ENCODE results near the gene POLDIP2.

The POLDIP2 gene

GRCh38 chr17:28390984-28391383, 33.7 kb upstream of the POLDIP2 start:
- no peak for FAIRE-seq

DNA sequence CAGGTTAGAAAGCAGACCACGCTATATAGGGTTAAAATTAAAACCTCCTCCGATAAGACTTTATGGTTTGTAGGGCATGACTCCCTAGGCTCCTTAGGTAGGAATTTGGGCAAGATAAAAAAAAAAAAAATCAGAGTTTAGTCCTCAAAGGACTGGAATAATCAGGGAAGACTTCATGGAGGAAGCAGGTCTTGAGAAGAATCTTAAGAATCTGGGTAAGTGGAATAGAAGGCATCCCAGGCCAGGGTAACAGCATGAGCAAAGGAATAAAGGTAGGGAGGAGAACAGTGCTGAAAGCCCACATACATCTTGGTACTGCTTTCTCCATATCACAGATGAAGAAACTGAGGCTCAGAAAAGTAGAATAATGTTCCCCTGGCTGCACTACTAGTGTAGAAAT, 33.2 kb upstream of the POLDIP2 start:
- DNase-seq (ENCODE audit: insufficient read length, low spot score) (no peak), FAIRE-seq (no peak)

More at GRCh38 chr17:28390984-28391383, 33.7 kb upstream of the POLDIP2 start:
- no peak for DNase-seq (ENCODE audit: insufficient read length, low spot score)

GRCh38 chr17:28390141-28390540, 32.8 kb upstream of the POLDIP2 start:
- no peak for DNase-seq (ENCODE audit: insufficient read length, low spot score)
- FAIRE-seq, result no peak

GRCh38 chr17:28388106-28388505, 30.8 kb upstream of the POLDIP2 start:
- FAIRE-seq (no peak), DNase-seq (ENCODE audit: insufficient read length, low spot score) (no peak)

DNA sequence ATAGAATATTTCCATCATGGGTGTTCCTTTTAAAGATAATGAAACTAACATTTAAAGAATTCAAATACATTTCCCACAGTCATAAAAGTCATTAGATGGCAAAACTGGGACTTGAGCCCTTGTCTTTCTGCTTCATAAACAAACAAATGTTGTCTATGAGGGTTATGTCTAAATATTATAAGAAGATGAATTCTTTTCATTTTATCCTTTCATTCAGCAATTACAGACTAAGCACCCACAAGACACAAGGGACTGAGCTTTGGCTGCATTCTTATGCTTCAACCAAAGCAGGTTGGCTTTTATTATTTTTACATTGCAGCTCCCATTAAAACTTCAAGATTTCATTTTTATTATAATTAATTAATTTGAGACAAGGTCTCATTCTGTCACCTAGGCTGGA, 29.1 kb upstream of the POLDIP2 start:
- FAIRE-seq (no peak), DNase-seq (ENCODE audit: insufficient read length, low spot score) (no peak)

DNA sequence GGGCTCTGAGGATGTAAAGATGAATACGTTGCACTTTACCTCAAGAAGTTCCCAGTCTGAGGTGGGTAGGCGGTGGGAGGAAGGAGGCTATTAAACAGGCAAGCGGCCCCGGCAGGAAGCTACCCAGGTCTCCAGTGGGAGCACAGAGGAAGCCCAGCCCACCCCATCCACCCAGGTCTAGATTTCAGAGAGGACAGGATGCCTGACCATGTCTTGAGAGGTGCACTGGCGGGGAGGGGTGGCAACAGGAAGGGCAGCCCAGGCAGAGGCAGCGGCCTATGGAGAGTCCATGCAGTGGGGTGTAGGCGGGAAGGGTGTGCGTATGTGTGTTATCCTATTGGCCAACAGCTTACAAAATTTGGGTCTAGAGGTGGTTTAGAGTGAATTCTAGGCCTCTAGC, 28.1 kb upstream of the POLDIP2 start:
- DNase-seq (ENCODE audit: insufficient read length, low spot score), result no peak
- no peak for FAIRE-seq

DNA sequence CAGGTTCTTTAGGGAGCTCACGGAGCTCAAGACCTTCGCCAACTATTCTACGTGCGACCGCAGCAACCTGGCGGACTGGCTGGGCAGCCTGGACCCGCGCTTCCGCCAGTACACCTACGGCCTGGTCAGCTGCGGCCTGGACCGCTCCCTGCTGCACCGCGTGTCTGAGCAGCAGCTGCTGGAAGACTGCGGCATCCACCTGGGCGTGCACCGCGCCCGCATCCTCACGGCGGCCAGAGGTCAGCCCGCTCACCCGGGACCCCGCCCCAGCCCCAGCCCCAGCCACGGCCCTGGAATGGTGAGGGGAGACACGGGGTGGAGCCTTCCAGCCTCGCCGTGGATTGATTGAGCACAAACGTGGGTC, 27.7 kb upstream of the POLDIP2 start:
- no peak for FAIRE-seq
- DNase-seq (ENCODE audit: insufficient read length, low spot score), result no peak

GRCh38 chr17:28384281-28385036, 27.1 kb upstream of the POLDIP2 start:
- FAIRE-seq, result peak; percentile 79

GRCh38 chr17:28381141-28381825, 24.0 kb upstream of the POLDIP2 start:
- no peak for DNase-seq (ENCODE audit: insufficient read length, low spot score)
- no peak for FAIRE-seq

More at GRCh38 chr17:28384281-28385036, 27.1 kb upstream of the POLDIP2 start:
- DNase-seq (ENCODE audit: insufficient read length, low spot score), result peak; percentile 76

GRCh38 chr17:28379814-28380801, 22.8 kb upstream of the POLDIP2 start:
- DNase-seq (ENCODE audit: insufficient read length, low spot score) (no peak), FAIRE-seq (no peak)

- DNase-seq (ENCODE audit: insufficient read length, low spot score) (no peak), FAIRE-seq (no peak)
Measured at GRCh38 chr17:28372945-28373274, 15.6 kb upstream of the POLDIP2 start.

DNA sequence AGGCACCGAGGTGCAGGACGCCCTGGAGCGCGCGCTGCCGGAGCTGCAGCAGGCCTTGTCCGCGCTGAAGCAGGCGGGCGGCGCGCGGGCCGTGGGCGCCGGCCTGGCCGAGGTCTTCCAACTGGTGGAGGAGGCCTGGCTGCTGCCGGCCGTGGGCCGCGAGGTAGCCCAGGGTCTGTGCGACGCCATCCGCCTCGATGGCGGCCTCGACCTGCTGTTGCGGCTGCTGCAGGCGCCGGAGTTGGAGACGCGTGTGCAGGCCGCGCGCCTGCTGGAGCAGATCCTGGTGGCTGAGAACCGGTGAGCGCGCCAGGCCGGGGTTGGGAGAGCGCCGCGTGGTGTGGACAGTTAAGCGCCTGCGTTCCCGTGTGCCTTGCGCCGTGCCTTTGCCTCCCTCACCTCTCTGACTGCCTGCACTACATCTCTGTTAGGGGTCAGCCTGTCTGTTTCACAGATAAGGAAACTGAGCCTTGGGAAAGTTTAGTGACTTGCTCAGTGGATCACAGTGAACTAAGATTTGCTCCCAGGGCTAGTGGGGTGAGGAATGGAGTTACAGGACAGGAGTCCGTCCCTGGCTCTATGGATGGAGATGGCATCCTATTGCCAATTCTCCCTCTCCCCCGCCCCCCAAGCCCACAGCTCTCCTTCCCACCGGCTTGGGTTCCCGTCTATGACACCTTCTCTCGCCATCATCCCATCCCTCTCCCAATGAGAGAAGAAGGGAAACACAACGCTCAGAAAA, 15.0 kb upstream of the POLDIP2 start:
- DNase-seq (ENCODE audit: insufficient read length, low spot score), result no peak
- no peak for FAIRE-seq

DNA sequence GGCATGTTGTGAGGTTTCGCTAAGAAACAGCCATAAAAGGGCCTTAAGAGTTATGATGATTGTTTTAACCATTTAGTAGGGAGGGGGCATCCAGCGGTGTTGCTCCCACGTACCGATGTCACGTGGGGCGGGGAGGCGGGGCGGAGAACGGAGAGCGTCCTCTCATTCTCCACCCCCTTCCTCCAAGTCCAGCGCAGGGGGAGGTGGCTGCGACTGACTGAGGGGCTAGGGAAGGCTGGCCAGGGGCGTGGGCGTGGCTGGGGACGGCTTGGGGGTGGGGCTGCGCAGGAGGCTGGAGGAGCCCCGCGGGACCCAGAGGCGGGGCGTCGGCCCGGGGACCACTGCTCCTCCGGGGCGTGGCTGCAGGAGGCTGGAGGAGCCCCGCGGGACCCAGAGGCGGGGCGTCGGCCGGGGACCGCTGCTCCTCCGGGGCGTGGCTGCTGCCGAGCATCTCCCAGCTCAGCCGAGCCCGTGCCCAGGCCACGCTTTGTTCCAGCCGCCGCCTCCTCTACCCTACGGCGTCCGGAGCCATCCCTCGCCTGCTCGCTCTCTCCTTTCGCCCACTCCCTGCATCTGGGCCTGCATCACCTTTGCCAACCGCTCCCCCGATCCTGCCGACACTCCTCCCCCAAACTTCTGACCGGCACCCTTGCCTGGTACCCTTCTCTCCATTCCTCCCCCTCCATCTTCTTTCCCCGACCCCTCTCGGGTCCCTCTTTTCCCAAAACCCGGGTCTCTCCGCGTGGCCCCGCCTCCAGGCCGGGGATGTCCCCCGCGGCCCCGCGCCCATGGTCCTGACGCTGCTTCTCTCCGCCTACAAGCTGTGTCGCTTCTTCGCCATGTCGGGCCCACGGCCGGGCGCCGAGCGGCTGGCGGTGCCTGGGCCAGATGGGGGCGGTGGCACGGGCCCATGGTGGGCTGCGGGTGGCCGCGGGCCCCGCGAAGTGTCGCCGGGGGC, 14.2 kb upstream of the POLDIP2 start, which contains the start of gene SARM1:
TSS of gene SARM1 (plus strand) at position 450 of the 958 bp plus-strand sequence. CDS start at position 789, 339 bp downstream.
- DNase-seq (ENCODE audit: insufficient read length, low spot score) (peak; percentile 96), FAIRE-seq (peak; percentile 81)

DNA sequence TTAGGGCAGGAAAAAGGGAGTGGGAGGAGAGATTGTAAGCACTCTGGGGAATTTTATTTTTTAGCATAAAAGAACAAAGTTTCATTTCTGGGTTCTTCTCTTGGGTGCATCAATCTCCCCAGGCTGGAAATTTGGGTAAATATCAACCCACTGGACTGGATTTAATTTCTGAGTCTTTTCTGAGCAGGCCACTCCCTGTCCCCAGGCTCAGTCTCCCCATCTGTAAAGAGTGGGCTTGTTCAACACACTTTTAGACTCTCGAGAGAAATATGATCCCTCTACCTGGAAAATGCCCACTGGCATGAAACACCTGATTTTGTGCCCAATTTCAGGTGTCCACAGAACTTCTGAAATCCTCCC, 13.4 kb upstream of the POLDIP2 start:
- FAIRE-seq, result no peak
- no peak for DNase-seq (ENCODE audit: insufficient read length, low spot score)

DNA sequence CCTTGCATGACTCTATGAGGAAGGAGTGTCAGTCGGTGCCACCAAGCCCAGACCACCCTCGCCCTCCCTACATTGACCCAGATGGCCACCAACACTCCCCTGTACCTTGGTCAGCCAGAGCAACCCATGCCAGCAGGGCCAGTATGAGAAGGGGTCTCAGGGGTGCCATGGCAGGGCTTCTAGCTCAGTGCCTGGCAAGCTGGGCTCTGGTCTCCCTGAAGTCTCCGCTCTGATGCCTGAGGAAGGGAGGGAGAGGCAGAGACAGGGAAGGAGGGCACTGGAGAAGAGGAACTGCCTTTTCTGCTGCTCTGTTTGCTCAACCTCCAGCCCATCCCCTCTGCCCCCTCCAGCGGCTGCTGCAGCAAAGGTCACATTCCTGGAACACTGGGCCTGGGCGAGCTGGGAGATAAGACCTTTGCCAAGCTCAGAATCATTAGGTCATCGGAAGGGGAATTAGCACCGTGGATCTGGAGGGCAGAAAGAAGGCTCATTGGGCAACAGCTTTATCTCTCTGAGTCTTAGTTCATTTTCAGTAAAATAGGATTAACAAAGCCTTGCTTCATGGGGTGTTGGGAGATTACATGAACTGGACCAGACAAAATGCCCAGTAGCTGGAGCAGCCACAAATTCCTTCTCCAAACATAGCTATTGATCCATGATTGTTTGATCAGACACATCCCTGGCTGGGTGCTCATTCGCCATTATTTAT, 12.9 kb upstream of the POLDIP2 start, which contains the start of gene VTN:
TSS of gene VTN (minus strand) at position 273 of the 709 bp plus-strand sequence. CDS start at position 169, 104 bp downstream.
- FAIRE-seq (no peak), DNase-seq (ENCODE audit: insufficient read length, low spot score) (no peak)

GRCh38 chr17:28369684-28370034, 12.3 kb upstream of the POLDIP2 start:
- FAIRE-seq, result no peak
- no peak for DNase-seq (ENCODE audit: insufficient read length, low spot score)

- DNase-seq (ENCODE audit: insufficient read length, low spot score) (no peak), FAIRE-seq (no peak)
Measured at GRCh38 chr17:28368915-28369683, 11.8 kb upstream of the POLDIP2 start.

- FAIRE-seq (no peak), DNase-seq (ENCODE audit: insufficient read length, low spot score) (no peak)
Measured at GRCh38 chr17:28368306-28368831, 11.0 kb upstream of the POLDIP2 start.

Data from GM19239 (cell line).